DND-41 (cell line): Measurements from ENCODE around the gene DYNC1H1.

Source experiments
- ATAC-seq: fragments of 200-7000 bp; cut with Tn5 transposase; 3 replicates; pipeline ENCODE4 v1.9.1; 2021; ENCODE audit warnings: low read depth; ENCODE audit not compliant: insufficient read depth
- DNase-seq: peaks from one replicate; pipeline ENCODE4 v3.0.0-alpha.2; 2020
- H2AFZ ChIP-seq: 2 replicates; pipeline ENCODE4 v1.6.0; 2012; ENCODE audit warnings: low read depth, low read length
- H3K27ac ChIP-seq: 2 replicates; pipeline ENCODE4 v1.5.1; 2012; ENCODE audit warnings: low read length, inconsistent platforms
- H3K27me3 ChIP-seq: fragments of 200-600 bp; sonication (generic); 2 replicates; pipeline ENCODE4 v1.6.0; 2012; ENCODE audit warnings: low read length, mild to moderate bottlenecking, inconsistent platforms; ENCODE audit not compliant: insufficient read depth, poor library complexity
- H3K36me3 ChIP-seq: 2 replicates; pipeline ENCODE4 v1.5.1; 2012; ENCODE audit warnings: low read length, inconsistent platforms; ENCODE audit not compliant: insufficient read depth
- H3K4me1 ChIP-seq: 2 replicates; pipeline ENCODE4 v1.5.1; 2012; ENCODE audit warnings: mild to moderate bottlenecking, low read length; ENCODE audit not compliant: insufficient read depth
- H3K4me2 ChIP-seq: 2 replicates; pipeline ENCODE4 v1.6.0; 2012; ENCODE audit warnings: mild to moderate bottlenecking, moderate library complexity, low read length, inconsistent platforms; ENCODE audit not compliant: insufficient read depth
- H3K4me3 ChIP-seq, 2 experiments: fragments of 200-600 bp in 1 of 2; shearing (Covaris generic) in 1 of 2; 2 replicates each; pipeline ENCODE4 v1.5.1; 2012 to 2016; ENCODE audit warnings: inconsistent platforms in 2 of 2, low read length in 2 of 2, mild to moderate bottlenecking in 2 of 2, low read depth in 1 of 2, moderate library complexity in 1 of 2
- H3K79me2 ChIP-seq: 2 replicates; pipeline ENCODE4 v1.6.0; 2012; ENCODE audit warnings: low read length, inconsistent platforms; ENCODE audit not compliant: insufficient read depth
- H3K9ac ChIP-seq: 2 replicates; pipeline ENCODE4 v1.6.0; 2012; ENCODE audit warnings: low read depth, mild to moderate bottlenecking, inconsistent platforms, low read length, moderate library complexity
- H3K9me3 ChIP-seq: 2 replicates; pipeline ENCODE4 v1.5.1; 2012; ENCODE audit warnings: low read length, moderate library complexity, mild to moderate bottlenecking, inconsistent platforms; ENCODE audit not compliant: insufficient read depth, severe bottlenecking
- H4K20me1 ChIP-seq: 2 replicates; pipeline ENCODE4 v1.6.0; 2012; ENCODE audit warnings: low read length; ENCODE audit not compliant: insufficient read depth
- EZH2 ChIP-seq: IDR thresholded peaks from 3 replicates; pipeline ENCODE4 v1.6.1; 2012; ENCODE audit warnings: borderline replicate concordance, low read depth, mild to moderate bottlenecking, moderate library complexity, low read length, inconsistent platforms; ENCODE audit not compliant: severe bottlenecking
- TF ChIP-seq, protein P1 (sequence below): IDR thresholded peaks from 2 replicates; pipeline ENCODE4 v1.5.1; 2012; ENCODE audit warnings: borderline replicate concordance, low read length, moderate library complexity, mild to moderate bottlenecking; ENCODE audit not compliant: poor library complexity, severe bottlenecking; ENCODE audit errors: extremely low read depth

Gene DYNC1H1

DNA sequence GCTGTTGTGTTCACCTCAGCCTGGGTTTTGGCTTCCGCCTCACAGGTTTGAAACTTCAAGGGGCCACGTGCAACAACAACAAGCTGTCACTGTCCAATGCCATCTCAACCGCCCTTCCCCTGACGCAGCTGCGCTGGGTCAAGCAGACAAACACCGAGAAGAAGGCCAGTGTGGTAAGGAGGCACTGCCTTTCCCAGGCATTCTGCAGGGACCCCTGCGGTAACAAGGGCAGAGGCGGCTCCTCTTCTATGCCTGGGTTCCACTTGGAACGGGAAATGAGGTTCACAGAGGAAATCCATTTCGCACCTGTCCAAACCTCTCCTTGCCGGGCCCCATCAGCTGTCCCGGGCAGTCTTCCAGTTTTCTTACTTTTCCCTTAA lies 85.6 kb downstream of the DYNC1H1 start:
- no peak overlapping the region for H3K27ac ChIP-seq
- H4K20me1 ChIP-seq = 0 out of 2 replicates have a peak, but pooled peaks cover 9% of the 10 kb centered on the region
- no peak for TF ChIP-seq EZH2
- TF ChIP-seq, protein P1, sequence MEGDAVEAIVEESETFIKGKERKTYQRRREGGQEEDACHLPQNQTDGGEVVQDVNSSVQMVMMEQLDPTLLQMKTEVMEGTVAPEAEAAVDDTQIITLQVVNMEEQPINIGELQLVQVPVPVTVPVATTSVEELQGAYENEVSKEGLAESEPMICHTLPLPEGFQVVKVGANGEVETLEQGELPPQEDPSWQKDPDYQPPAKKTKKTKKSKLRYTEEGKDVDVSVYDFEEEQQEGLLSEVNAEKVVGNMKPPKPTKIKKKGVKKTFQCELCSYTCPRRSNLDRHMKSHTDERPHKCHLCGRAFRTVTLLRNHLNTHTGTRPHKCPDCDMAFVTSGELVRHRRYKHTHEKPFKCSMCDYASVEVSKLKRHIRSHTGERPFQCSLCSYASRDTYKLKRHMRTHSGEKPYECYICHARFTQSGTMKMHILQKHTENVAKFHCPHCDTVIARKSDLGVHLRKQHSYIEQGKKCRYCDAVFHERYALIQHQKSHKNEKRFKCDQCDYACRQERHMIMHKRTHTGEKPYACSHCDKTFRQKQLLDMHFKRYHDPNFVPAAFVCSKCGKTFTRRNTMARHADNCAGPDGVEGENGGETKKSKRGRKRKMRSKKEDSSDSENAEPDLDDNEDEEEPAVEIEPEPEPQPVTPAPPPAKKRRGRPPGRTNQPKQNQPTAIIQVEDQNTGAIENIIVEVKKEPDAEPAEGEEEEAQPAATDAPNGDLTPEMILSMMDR = no peak
- no peak overlapping the region for H3K4me2 ChIP-seq
- H3K79me2 ChIP-seq = no peaks in the 10 kb centered on the region
- no peaks in the 10 kb centered on the region for H3K9me3 ChIP-seq
- no peak overlapping the region for H3K4me3 ChIP-seq
- peaks cover 59% of the 10 kb centered on the region for H3K36me3 ChIP-seq
- DNase-seq = no peak
- H3K27me3 ChIP-seq = no peaks in the 10 kb centered on the region
- no peak overlapping the region for H3K9ac ChIP-seq
- no peak overlapping the region for H2AFZ ChIP-seq
- ATAC-seq = no peak
- H3K4me1 ChIP-seq = no peaks in the 10 kb centered on the region

DNA sequence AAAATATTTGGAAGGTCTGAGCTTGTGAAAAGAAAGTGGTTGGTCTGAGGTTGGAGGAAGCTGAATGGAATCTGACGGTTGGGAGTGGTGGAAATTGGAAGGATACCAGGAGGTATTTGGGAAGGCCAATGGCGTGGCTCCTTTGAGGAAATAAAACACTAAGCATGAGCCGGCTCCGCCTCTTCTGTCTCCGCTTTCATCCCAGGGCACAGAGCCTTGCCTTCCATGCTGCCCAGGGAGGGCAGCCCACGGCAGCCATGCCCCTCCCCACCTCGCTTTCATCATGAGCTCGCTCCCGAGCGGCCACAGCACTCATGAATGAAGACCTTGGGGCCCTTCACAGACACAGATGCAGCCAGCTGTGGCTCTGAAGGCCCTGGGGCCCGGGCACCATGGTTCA lies 86.3 kb downstream of the DYNC1H1 start:
- H3K4me3 ChIP-seq = no peak overlapping the region
- H3K4me1 ChIP-seq = no peaks in the 10 kb centered on the region
- no peak for TF ChIP-seq EZH2
- TF ChIP-seq, protein P1 = no peak
- H3K27me3 ChIP-seq = no peaks in the 10 kb centered on the region
- H3K9ac ChIP-seq = no peak overlapping the region
- 0 out of 2 replicates have a peak, but pooled peaks cover 9% of the 10 kb centered on the region for H4K20me1 ChIP-seq
- no peaks in the 10 kb centered on the region for H3K9me3 ChIP-seq
- ATAC-seq = no peak
- DNase-seq = no peak
- H2AFZ ChIP-seq = no peak overlapping the region
- no peaks in the 10 kb centered on the region for H3K79me2 ChIP-seq
- peaks cover 58% of the 10 kb centered on the region for H3K36me3 ChIP-seq
- no peak overlapping the region for H3K27ac ChIP-seq
- no peak overlapping the region for H3K4me2 ChIP-seq

DNA sequence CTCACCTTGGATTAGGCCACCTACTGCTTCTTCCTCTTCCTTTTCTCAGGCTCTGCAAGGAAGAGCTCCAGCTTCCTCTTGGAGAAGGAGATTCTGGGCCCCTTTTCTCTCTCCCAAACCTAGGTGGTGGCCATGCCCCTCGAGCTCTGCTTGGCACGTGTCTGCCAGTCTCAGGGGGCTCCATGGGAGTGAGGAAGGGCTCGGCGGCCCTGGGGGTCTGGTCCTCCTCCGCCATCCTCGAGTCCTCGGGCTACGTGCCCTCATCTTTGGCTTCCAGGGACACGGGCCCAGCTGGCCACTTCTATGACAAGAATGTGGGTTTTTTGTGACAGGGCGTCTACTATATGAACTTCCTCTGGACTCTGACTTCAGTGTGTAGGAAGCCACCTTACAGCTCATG lies 88.1 kb downstream of the DYNC1H1 start:
- Histone ChIP-seq H3K9me3 (no peaks in the 10 kb centered on the region), H3K4me2 (no peak overlapping the region), H2AFZ (no peak overlapping the region), H3K79me2 (no peaks in the 10 kb centered on the region), H3K27ac (no peak overlapping the region), H3K36me3 (peaks cover 47% of the 10 kb centered on the region), H3K4me1 (no peaks in the 10 kb centered on the region), H3K9ac (no peak overlapping the region), H4K20me1 (0 out of 2 replicates have a peak, but pooled peaks cover 9% of the 10 kb centered on the region), H3K27me3 (no peaks in the 10 kb centered on the region), H3K4me3 (no peak overlapping the region)
- DNase-seq (no peak), ATAC-seq (no peak)
- TF ChIP-seq, protein P1 = no peak
- TF ChIP-seq EZH2 = no peak
